ENCODE measurements around the gene SIPA1. TPM values are rescaled to one million over a fixed set of nuclear protein-coding genes. Genes with fewer than 3 reads are reported as not detected.
A peak's percentile ranks its signal among the peaks of the same experiment; 100 is the strongest.

Gene SIPA1
- total and polyA plus RNA-seq, 9 of the 15 experiments (the other 6 are each of a cell fraction or from before 2014, with no cell fraction given) = 0.25 to 85.8 (median 16.8) TPM

DNA sequence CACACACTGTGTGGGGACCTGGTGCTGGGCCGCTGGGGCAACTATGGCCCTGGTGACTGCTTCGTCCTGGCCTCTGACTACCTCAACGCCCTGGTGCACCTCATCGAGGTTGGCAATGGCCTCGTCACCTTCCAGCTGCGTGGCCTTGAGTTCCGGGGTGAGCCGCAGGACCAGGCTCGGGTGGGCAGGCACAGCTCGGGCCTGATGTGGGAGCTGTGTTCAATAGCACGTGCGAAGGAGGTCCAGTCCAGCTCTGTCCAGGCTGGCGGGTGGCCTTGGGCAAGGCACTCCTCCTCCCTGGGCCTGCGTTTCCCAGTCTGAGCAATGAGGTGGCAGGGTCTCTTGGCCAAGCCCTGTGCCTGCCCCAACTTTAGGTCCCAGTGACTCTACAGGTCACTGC, 8.3 kb upstream of the SIPA1 start:
- H3K36me3 ChIP-seq (ENCODE audit: control insufficient read depth, insufficient read depth, low read length) = peaks cover 93% of the 10 kb centered on the region; the same call in 2 of the 3 replicates
- FAIRE-seq (no peak), ATAC-seq (no peak), DNase-seq (ENCODE audit: extremely low read depth in 1 of 4, low spot score in 3 of 4) (no peak)
- no peak overlapping the region for H2AFZ ChIP-seq (ENCODE audit: low read depth, low read length)
- H3K4me3 ChIP-seq = no peak overlapping the region
- ChIA-PET POLR2A (interaction anchor here (0.6 to 1.4 kb wide), 3 partner anchors 15 to 230 kb away, joined by 3 to 4 read pairs (median 3); no protein-coding TSS in a partner anchor), CTCF (ENCODE audit: low intra/inter-chr PET ratio) (no interaction called here)
- TF ChIP-seq FOXM1 (IDR thresholded peaks at IDR 0.05; ENCODE audit: low read depth) = no peak
- no peak for TF ChIP-seq FOXM1 (CRISPR knock-in tag; IDR thresholded peaks at IDR 0.05; ENCODE audit: low read depth)
- no peak for TF ChIP-seq ZNF77 (CRISPR knock-in tag; IDR thresholded peaks at IDR 0.05)
- TF ChIP-seq POLR2G (IDR thresholded peaks at IDR 0.05; ENCODE audit: low read depth, low read length) = peak; percentile 48; the same call in 1 of the 2 replicates
- in situ Hi-C loops (cut with MboI) (no loop called here), intact Hi-C loops (cut with micrococcal nuclease) (no loop called here)
- peaks cover 0 to 32% of the 10 kb centered on the region in 2 experiments; a peak in 3 of 5 replicates for H3K4me1 ChIP-seq (replicated peaks in 1 of 2; ENCODE audit: control insufficient read depth in 2 of 2, insufficient read depth in 2 of 2, low read length in 2 of 2)
- 0 out of 2 replicates have a peak, but pooled peaks cover 5% of the 10 kb centered on the region for H4K20me1 ChIP-seq (replicated peaks; ENCODE audit: control insufficient read depth, insufficient read depth, low read length)
- WGBS (ENCODE audit: insufficient coverage, low coverage, missing lambda C conversion rate) = 96% methylated on average over 13 of the region's 14 CpGs
- no peaks in the 10 kb centered on the region for H3K9me3 ChIP-seq (replicated peaks; ENCODE audit: control insufficient read depth, insufficient read depth, low read depth, low read length)
- H3K79me2 ChIP-seq (ENCODE audit: control insufficient read depth, insufficient read depth, low read length) = no peaks in the 10 kb centered on the region
- no peak overlapping the region for H3K4me2 ChIP-seq (ENCODE audit: insufficient read depth, low read length)
- no peak overlapping the region for H3K27ac ChIP-seq (ENCODE audit: extremely low read depth, low read depth, low read length)
- H3K27me3 ChIP-seq (ENCODE audit: control insufficient read depth in 2 of 2, insufficient read depth in 2 of 2, low read length in 2 of 2) = no peaks in the 10 kb centered on the region
- BruUV-seq (replicated peaks) = no TSS peak
- H3K9ac ChIP-seq (ENCODE audit: insufficient read depth in 1 of 2, low read depth in 2 of 2, low read length in 2 of 2) = no peak overlapping the region
- H3K9me1 ChIP-seq (ENCODE audit: control insufficient read depth, insufficient read depth, low read length) = no peaks in the 10 kb centered on the region

- Histone ChIP-seq H3K4me3 (no peak overlapping the region), H3K9me3 (replicated peaks; ENCODE audit: control insufficient read depth, insufficient read depth, low read depth, low read length) (no peaks in the 10 kb centered on the region), H4K20me1 (replicated peaks; ENCODE audit: control insufficient read depth, insufficient read depth, low read length) (0 out of 2 replicates have a peak, but pooled peaks cover 5% of the 10 kb centered on the region), H2AFZ (ENCODE audit: low read depth, low read length) (no peak overlapping the region), H3K9ac (ENCODE audit: insufficient read depth in 1 of 2, low read depth in 2 of 2, low read length in 2 of 2) (peak overlapping the region in 1 of 2 experiments; percentile 46; a peak in 1 of 4 replicates), H3K27ac (ENCODE audit: extremely low read depth, low read depth, low read length) (no peak overlapping the region), H3K9me1 (ENCODE audit: control insufficient read depth, insufficient read depth, low read length) (peaks cover 3% of the 10 kb centered on the region), H3K79me2 (ENCODE audit: control insufficient read depth, insufficient read depth, low read length) (no peaks in the 10 kb centered on the region; the same call in 2 of the 3 replicates), H3K27me3 (ENCODE audit: control insufficient read depth in 2 of 2, insufficient read depth in 2 of 2, low read length in 2 of 2) (no peaks in the 10 kb centered on the region), H3K4me2 (ENCODE audit: insufficient read depth, low read length) (no peak overlapping the region), H3K4me1 (replicated peaks in 1 of 2; ENCODE audit: control insufficient read depth in 2 of 2, insufficient read depth in 2 of 2, low read length in 2 of 2) (peaks cover under 1 to 33% of the 10 kb centered on the region in 2 experiments; a peak in 4 of 5 replicates), H3K36me3 (ENCODE audit: control insufficient read depth, insufficient read depth, low read length) (peaks cover 93% of the 10 kb centered on the region; the same call in 2 of the 3 replicates)
- BruUV-seq (replicated peaks) = no TSS peak
- no peak for TF ChIP-seq KLF13 (tag; IDR thresholded peaks at IDR 0.05; ENCODE audit: borderline replicate concordance, low read depth)
- TF ChIP-seq PHF21A (IDR thresholded peaks at IDR 0.05; ENCODE audit: borderline replicate concordance, low read depth) = no peak
- no peak for TF ChIP-seq DACH1 (IDR thresholded peaks at IDR 0.05; ENCODE audit: partially characterized antibody)
- TF ChIP-seq YY1 (IDR thresholded peaks at IDR 0.05; ENCODE audit: borderline replicate concordance in 1 of 3, control insufficient read depth in 1 of 3, extremely low read depth in 1 of 3, insufficient read depth in 3 of 3, insufficient read length in 1 of 3, insufficient replicate concordance in 2 of 3, low read depth in 1 of 3, low read length in 2 of 3) = no peak
- no peak for TF ChIP-seq POLR3A (IDR thresholded peaks at IDR 0.05; ENCODE audit: borderline replicate concordance, extremely low read depth, insufficient read depth, insufficient read length)
- TF ChIP-seq MTA1 (IDR thresholded peaks at IDR 0.05; ENCODE audit: borderline replicate concordance) = no peak
- TF ChIP-seq ZNF785 (CRISPR knock-in tag; IDR thresholded peaks at IDR 0.05) = no peak
- no peak for TF ChIP-seq EZH2 (IDR thresholded peaks at IDR 0.05; ENCODE audit: borderline replicate concordance, low read depth, low read length)
- no peak for TF ChIP-seq SOX6 (IDR thresholded peaks at IDR 0.05)
- TF ChIP-seq SMC3 (conservative IDR thresholded peaks at IDR 0.05; ENCODE audit: insufficient read depth, low read depth, low read length) = no peak
- TF ChIP-seq FOXM1 (IDR thresholded peaks at IDR 0.05; ENCODE audit: low read depth) = no peak
- TF ChIP-seq FOXM1 (CRISPR knock-in tag; IDR thresholded peaks at IDR 0.05; ENCODE audit: low read depth) = no peak
- no peak for DNase-seq (ENCODE audit: extremely low read depth in 1 of 4, low spot score in 3 of 4)
- intact Hi-C loops (cut with micrococcal nuclease) = no loop called here
- no peak for ATAC-seq
- 85% methylated on average over 11 of the region's 11 CpGs for WGBS (ENCODE audit: insufficient coverage, low coverage, missing lambda C conversion rate)
- ChIA-PET POLR2A (interaction anchor here (0.5 to 1.4 kb wide), 2 partner anchors 24 to 227 kb away, joined by 3 read pairs; no protein-coding TSS in a partner anchor), CTCF (ENCODE audit: low intra/inter-chr PET ratio) (no interaction called here)
- FAIRE-seq = no peak
- in situ Hi-C loops (cut with MboI) = no loop called here
These were observed 7.7 kb upstream of the SIPA1 start for GRCh38 chr11:65630215-65630614.
